PC-9 (cell line): ENCODE measurements around the gene NANOS1.

Experiments used
- CTCF ChIP-seq: fragments of 200-600 bp; sonication (generic); conservative IDR thresholded peaks from 2 replicates; pipeline ENCODE4 v1.6.1; 2017; ENCODE audit warnings: mixed run types, antibody characterized with exemption, mild to moderate bottlenecking, moderate library complexity
- EZH2 ChIP-seq: fragments of 200-600 bp; sonication (generic); IDR thresholded peaks from 2 replicates; pipeline ENCODE4 v1.8.0; 2017; ENCODE audit warnings: antibody characterized with exemption, low read depth

- TF ChIP-seq CTCF = no peak
- no peak for TF ChIP-seq EZH2
These were observed 16.0 kb downstream of the NANOS1 start for GRCh38 chr10:119045561-119045960.
